Panc1 (cell line): ENCODE data around the gene PCED1B.

Source experiments
- POLR2AphosphoS5 ChIP-seq: IDR thresholded peaks from 2 replicates; pipeline ENCODE4 v1.6.1; 2012; ENCODE audit warnings: mild to moderate bottlenecking, low read depth, low read length, moderate library complexity
- TCF7L2 ChIP-seq: IDR thresholded peaks from 2 replicates; pipeline ENCODE4 v1.6.1; 2011; ENCODE audit warnings: mild to moderate bottlenecking, low read depth, low read length, inconsistent platforms
- TF ChIP-seq, protein P1 (sequence below): fragments of 450-650 bp; IDR thresholded peaks from 2 replicates; pipeline ENCODE4 v1.5.1; 2017; ENCODE audit warnings: mild to moderate bottlenecking

DNA sequence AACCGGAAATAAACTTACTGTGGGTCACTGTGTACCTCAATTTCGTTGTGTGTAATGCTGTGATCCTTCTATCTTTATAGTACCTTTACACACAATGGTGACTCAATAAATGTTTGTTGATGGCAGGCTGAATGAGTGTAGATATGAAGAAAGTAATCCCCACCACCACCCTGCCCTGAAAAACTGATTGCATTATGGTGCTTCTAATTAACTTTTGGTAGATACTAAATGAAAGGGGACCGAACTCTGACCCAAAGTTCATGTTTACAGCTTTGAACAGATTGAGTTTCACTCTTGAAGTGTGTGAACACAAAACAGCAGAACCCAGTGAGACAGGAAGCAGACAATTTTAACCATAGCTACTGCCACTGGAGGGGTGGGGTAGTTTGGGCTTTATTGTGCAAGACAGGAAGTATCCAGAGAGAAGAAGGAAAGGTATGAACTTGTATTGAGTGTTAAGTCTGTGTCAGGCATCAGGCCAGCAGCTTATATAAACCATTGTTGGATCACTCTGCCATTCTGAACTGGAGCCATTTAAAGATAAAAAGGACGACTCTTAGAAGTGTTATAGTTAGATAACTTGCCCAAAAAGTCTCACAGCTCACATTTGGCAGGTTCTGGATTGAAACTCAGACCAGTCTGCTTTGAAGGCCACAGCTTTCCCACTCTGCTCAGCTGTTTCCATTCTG lies 197.3 kb downstream of the PCED1B start:
- TF ChIP-seq, protein P1, sequence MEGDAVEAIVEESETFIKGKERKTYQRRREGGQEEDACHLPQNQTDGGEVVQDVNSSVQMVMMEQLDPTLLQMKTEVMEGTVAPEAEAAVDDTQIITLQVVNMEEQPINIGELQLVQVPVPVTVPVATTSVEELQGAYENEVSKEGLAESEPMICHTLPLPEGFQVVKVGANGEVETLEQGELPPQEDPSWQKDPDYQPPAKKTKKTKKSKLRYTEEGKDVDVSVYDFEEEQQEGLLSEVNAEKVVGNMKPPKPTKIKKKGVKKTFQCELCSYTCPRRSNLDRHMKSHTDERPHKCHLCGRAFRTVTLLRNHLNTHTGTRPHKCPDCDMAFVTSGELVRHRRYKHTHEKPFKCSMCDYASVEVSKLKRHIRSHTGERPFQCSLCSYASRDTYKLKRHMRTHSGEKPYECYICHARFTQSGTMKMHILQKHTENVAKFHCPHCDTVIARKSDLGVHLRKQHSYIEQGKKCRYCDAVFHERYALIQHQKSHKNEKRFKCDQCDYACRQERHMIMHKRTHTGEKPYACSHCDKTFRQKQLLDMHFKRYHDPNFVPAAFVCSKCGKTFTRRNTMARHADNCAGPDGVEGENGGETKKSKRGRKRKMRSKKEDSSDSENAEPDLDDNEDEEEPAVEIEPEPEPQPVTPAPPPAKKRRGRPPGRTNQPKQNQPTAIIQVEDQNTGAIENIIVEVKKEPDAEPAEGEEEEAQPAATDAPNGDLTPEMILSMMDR = no peak
- TF ChIP-seq POLR2AphosphoS5 = no peak
- TF ChIP-seq TCF7L2 = no peak
